HG03039 (cell line): ENCODE results near the gene ADH6.
"Not testable (repeated sequence)": the region's sequence is repeated elsewhere in the genome, so short reads cannot be mapped to it uniquely, and the experiment has no call there.

ENCODE experiments used
- ATAC-seq: cut with Tn5 transposase; IDR thresholded peaks from one replicate; pipeline ENCODE4 v1.9.1; 2021; ENCODE audit warnings: mild to moderate bottlenecking, moderate library complexity; ENCODE audit not compliant: unreplicated experiment

Gene ADH6

GRCh38 chr4:99200138-99200537 is 18.9 kb downstream of the ADH6 start:
- ATAC-seq: no peak

GRCh38 chr4:99190336-99190735 is 28.7 kb downstream of the ADH6 start:
- ATAC-seq: no peak

DNA sequence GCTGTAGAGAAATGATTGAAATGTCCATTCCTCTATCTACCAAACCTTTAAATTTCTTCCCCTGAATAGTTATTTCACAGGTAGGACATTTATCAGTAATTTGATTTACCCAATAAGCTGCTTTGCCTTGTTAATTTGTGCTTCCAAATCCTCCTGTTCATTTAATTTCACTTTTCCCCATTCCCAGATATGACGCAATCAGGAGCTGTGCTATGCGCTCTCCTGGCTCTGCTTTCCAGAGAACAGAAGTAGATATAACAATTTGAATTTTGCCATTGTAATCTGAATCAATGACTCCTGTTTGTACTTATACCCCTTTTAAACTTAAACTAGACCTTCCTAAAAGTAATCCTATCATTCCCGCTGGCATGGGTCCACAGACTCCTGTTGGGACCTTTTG is 29.1 kb downstream of the ADH6 start:
- ATAC-seq: not testable (repeated sequence)

DNA sequence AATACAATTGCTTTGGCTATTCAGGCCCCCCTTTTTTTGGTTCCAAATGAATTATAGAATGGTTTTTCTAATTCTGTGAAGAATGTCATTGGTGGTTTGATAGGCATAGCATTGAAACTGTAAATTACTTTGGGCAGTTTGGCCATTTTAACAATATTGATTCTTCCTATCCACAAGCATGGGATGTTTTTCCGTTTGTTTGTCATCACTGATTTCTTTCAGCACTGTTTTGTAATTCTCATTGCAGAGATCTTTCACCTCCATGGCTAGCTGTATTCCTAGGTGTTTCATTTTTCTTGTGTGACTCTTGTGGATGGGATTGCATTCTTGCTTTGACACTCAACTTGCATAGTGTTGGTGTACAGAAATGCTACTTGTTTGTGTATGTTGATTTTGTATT is 33.0 kb downstream of the ADH6 start:
- ATAC-seq: no peak

GRCh38 chr4:99185581-99185980 is 33.5 kb downstream of the ADH6 start:
- ATAC-seq: no peak

DNA sequence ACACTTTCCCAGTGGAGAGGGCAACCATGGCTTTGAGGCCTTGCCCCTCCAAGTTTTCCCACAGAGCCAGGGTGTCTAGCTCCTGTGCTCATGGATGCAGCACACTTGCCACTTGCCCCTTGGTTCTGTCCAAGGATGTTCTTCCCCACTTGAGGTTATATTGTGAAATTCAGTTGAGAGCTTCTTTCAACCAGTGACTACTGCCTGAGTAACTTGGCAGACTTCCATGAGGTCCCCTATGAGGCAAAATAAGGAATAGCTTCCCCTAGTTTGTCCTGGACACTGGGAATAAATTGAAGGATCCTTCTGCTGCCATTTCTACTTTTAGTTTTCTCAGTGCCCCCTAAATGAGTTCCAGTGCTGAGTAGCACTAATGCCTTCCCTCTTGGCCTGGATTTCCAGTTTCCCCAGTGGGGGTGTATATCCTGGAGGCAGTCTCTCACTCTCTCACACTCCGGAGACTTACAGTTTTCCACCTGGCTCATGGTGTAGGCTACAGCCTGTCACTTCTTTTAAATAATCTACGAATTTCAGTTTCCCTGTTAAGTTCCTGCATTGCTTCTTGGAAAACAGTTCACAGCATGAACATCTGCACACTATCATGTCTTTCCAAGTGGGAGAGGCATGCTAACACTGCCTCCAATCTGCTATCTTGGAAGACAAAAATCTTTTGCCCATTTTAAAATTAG is 38.5 kb downstream of the ADH6 start:
- no peak for ATAC-seq

- ATAC-seq: no peak
Observed at GRCh38 chr4:99179626-99180025, 39.4 kb downstream of the ADH6 start.

GRCh38 chr4:99179178-99179577 is 39.9 kb downstream of the ADH6 start:
- no peak for ATAC-seq

DNA sequence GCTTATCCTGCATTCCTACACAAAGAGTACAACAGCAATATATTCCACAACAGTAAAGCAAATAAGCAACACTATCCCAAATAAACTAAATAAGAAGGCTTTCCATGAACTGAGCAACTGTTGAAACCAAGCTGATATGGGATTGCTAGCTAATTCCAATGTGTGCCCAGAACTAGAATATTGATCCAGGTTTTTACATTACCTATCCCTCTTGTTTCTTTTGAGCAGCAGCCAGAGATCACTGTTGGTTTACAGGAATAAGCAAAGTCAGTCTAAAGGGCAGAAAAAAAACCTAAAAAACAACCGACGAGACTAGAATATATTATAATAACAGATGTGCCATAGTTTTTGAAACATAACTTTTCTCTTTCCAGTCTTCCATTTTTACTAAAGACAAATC is 52.5 kb downstream of the ADH6 start:
- ATAC-seq: no peak

DNA sequence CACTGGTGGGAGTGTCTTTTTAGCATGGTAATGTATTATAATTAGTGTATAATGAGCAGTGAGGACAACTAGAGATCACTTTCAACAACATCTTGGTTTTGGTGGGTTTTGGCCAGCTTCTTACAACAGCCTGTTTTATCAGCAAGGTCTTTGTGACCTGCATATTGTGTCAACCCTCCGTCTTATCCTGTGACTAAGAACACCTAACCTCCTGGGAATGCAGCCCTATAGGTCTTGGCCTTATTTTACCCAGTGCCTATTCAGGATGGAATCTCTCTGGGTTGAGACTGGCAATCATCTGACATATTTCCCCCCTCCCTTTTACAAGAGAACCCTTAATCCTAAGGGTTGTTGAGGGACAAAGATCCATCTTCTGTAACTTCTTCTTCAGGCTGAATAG is 53.1 kb downstream of the ADH6 start:
- ATAC-seq: no peak

GRCh38 chr4:99161373-99162099 is 57.5 kb downstream of the ADH6 start:
- ATAC-seq: no peak

DNA sequence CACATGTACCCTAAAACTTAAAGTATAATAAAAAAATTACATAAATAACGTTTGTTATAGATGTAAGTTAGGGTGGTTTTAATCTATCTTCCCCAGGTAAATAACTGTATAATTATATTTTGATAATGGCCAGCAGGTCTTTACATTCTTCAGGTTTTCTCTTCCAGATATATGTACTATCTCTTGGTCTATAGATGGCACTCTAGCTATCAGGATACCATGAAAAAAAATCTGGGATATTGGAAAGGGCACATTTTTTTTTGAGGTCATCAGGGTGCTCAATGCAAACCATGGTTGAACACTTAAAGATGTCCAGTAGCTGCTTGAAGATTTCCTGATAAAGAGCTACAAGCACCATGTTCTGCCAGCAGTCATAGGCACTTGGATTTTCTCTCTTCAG is 59.3 kb downstream of the ADH6 start:
- no peak for ATAC-seq

DNA sequence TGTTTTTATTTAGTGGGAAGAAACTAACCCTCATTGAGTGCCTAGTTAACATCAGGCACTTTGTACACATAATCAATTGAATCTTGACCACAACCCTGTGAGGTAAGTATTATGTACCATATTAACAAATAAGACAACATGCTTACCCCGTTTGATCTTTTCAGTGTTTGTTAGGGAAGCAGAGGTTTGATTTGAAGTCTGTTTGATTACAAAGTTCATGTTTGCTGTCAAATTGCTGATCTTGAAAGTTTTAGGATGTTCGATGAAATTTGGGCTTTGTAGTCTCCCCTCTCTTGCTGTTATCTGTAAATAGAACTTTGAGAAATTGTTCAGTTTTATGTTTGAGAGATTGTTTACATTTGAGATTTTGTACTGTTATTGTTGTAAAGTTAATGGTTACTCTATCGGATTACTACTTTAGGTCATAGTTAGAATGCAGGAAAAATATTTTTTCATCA is 61.5 kb downstream of the ADH6 start:
- no peak for ATAC-seq

DNA sequence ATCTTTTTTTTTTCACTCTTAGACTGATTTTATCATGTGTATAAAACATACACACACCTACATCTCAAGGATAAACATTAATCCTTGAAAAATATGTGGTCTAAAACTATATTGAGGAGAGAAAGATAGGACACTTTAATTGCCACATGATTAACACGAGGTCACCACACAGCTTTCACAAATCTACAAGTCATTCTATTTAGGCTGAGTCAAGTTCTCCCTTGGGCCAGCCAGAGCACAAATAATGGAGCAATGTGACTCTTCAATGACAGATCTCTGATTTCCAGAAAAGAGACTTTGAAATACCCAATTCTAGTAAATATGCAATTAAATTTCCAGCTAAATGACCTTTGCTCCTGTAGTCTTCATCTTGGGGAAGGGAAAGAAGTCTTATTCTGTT is 62.1 kb downstream of the ADH6 start:
- ATAC-seq: no peak

DNA sequence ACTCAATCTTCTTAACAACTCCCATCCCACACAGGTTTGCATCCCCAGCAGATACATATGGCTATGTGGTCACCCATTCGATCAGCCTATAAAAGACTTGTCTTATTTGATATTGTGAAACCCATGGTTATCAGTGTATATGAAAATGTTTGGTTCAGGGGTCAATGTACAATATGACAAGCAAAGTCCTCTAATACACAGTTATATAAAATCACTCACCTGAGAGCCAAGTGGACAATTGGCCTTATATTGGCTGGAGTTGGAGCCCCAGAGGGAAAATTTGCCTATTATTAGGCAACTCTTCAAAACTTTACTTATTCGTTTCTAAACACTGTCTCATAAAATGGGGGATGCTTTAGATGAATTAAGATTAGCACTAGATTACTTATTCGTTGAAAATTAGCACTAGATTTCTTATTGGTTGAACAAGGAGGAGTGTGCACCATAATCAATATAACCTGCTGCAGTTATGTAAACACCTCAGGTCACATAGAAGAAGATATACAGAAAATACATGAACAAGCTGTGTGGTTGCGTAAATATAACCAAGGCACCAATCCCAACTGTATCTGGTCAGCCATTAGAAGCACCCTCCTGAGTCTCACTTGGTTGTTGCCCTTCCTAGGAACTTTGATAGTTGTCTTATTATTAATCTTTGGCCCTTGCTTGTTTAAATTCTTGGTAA is 64.2 kb downstream of the ADH6 start:
- no peak for ATAC-seq
